GM12878 (cell line): Measurements from ENCODE around the gene DDX27. TPM values are rescaled to one million over a fixed set of nuclear protein-coding genes. Genes with fewer than 3 reads are reported as not detected.

Source experiments
- BACH1 ChIP-seq: fragments of 450-650 bp; IDR thresholded peaks from 2 replicates; pipeline ENCODE4 v1.6.1; 2017; ENCODE audit warnings: mild to moderate bottlenecking, borderline replicate concordance
- CHD1 ChIP-seq: IDR thresholded peaks from 2 replicates; pipeline ENCODE4 v1.6.1; 2012; ENCODE audit warnings: low read depth, low read length, improper control_type of control experiment
- CTCF ChIP-seq, 3 experiments: IDR thresholded peaks in 2 of 3; conservative IDR thresholded peaks in 1 of 3; 2 replicates each; pipeline ENCODE4 v1.5.1; 2011; ENCODE audit warnings: low read depth in 3 of 3, low read length in 3 of 3, mild to moderate bottlenecking in 3 of 3, control low read depth in 2 of 3, moderate library complexity in 2 of 3, inconsistent platforms in 1 of 3, mixed read lengths in 1 of 3; ENCODE audit not compliant: control insufficient read depth in 2 of 3, insufficient read depth in 1 of 3; ENCODE audit errors: extremely low read depth in 1 of 3
- DPF2 ChIP-seq: fragments of 450-650 bp; IDR thresholded peaks from 2 replicates; pipeline ENCODE4 v1.6.1; 2017; ENCODE audit warnings: mild to moderate bottlenecking
- E4F1 ChIP-seq: fragments of 450-650 bp; IDR thresholded peaks from 2 replicates; pipeline ENCODE4 v1.6.1; 2018; ENCODE audit warnings: borderline replicate concordance, mild to moderate bottlenecking; ENCODE audit not compliant: partially characterized antibody
- FOXK2 ChIP-seq: fragments of 450-650 bp; IDR thresholded peaks from 2 replicates; pipeline ENCODE4 v1.6.1; 2017; ENCODE audit warnings: mild to moderate bottlenecking, moderate library complexity
- IRF4 ChIP-seq: IDR thresholded peaks from 2 replicates; pipeline ENCODE4 v1.6.1; 2011; ENCODE audit warnings: low read depth, low read length
- KDM1A ChIP-seq: fragments of 200-600 bp; sonication (generic); IDR thresholded peaks from 2 replicates; pipeline ENCODE4 v1.6.1; 2016; ENCODE audit warnings: borderline replicate concordance
- MAX ChIP-seq: IDR thresholded peaks from 2 replicates; pipeline ENCODE4 v1.6.1; 2012; ENCODE audit warnings: low read depth, low read length, improper control_type of control experiment
- MEF2B ChIP-seq: fragments of 450-650 bp; IDR thresholded peaks from 2 replicates; pipeline ENCODE4 v1.6.1; 2018; ENCODE audit warnings: mild to moderate bottlenecking, moderate library complexity; ENCODE audit not compliant: partially characterized antibody, poor library complexity, severe bottlenecking
- PML ChIP-seq: IDR thresholded peaks from 2 replicates; pipeline ENCODE4 v1.6.1; 2012; ENCODE audit warnings: low read length, inconsistent platforms
- PRDM15 ChIP-seq: fragments of 450-650 bp; formaldehyde crosslinking; IDR thresholded peaks from 2 replicates; pipeline ENCODE4 v1.4.0; 2020; ENCODE audit warnings: mild to moderate bottlenecking, moderate library complexity
- SP1 ChIP-seq: IDR thresholded peaks from one replicate; pipeline ENCODE4 v1.6.1; 2011; ENCODE audit warnings: low read depth, low read length
- SREBF2 ChIP-seq: IDR thresholded peaks from 2 replicates; pipeline ENCODE4 v1.6.1; 2012; ENCODE audit warnings: mild to moderate bottlenecking, low read length
- TAF1 ChIP-seq: IDR thresholded peaks from 2 replicates; pipeline ENCODE4 v1.6.1; 2011; ENCODE audit warnings: mild to moderate bottlenecking, low read depth, low read length, borderline replicate concordance
- TCF7 ChIP-seq: IDR thresholded peaks from 2 replicates; pipeline ENCODE4 v1.6.1; 2014; ENCODE audit warnings: antibody characterized with exemption, borderline replicate concordance
- ZBTB4 ChIP-seq: fragments of 450-650 bp; formaldehyde crosslinking; IDR thresholded peaks from 2 replicates; pipeline ENCODE4 v1.4.0; 2022; ENCODE audit warnings: mild to moderate bottlenecking, moderate library complexity
- ZNF207 ChIP-seq: fragments of 450-650 bp; IDR thresholded peaks from 2 replicates; pipeline ENCODE4 v1.6.1; 2014; ENCODE audit warnings: antibody characterized with exemption, mild to moderate bottlenecking, borderline replicate concordance
- polyA plus RNA-seq, 11 experiments: library from polyadenylated mRNA; depleted of rRNA in 4 of 11; unstranded in 6 of 11; stranded (reverse) in 5 of 11; fragments of >200 nt; fragmentation: Nextera tagmentation in 4 of 11; fragmentation: Illumina TruSeq in 1 of 11; extraction: Ambion mirVana in 4 of 11; extraction: Trizol in 1 of 11; gene quantifications; 1 replicate in 1 of 11; 2 replicates in 10 of 11; pipeline versions ENCODE4 v1.2.1 to v1.2.3, GENCODE V29; 2011 to 2016; ENCODE audit warnings: inconsistent platforms in 2 of 11, missing spikeins in 2 of 11, low read depth in 1 of 11
- total RNA-seq, 4 experiments: library from RNA; depleted of rRNA in 3 of 4; stranded (reverse); fragments of >200 nt in 3 of 4; fragmentation: Illumina TruSeq in 1 of 4; extraction: Trizol in 1 of 4; gene quantifications; 2 replicates each; pipeline versions ENCODE4 v1.2.1 to v1.2.3, GENCODE V29; 2013 to 2021

Gene DDX27
- total and polyA plus RNA-seq, 10 of the 15 experiments (the other 5 are each of a cell fraction or from before 2014, with no cell fraction given): 19.8 to 78.8 (median 54.9) TPM

GRCh38 chr20:49278818-49279676 is 59.8 kb downstream of the DDX27 start (continued):
- TF ChIP-seq SP1 (no peak), PML (peak; percentile 78; the same call in 1 of the 2 replicates), MAX (peak; percentile 54; the same call in 1 of the 2 replicates), ZNF207 (no peak), CHD1 (peak; percentile 44; the same call in 1 of the 2 replicates), E4F1 (no peak), MEF2B (no peak), SREBF2 (no peak), TAF1 (no peak), ZBTB4 (no peak), DPF2 (no peak), CTCF (IDR thresholded peaks at IDR 0.05 in 2 of 3, conservative IDR thresholded peaks at IDR 0.05 in 1 of 3; ENCODE audit: control insufficient read depth in 2 of 3, extremely low read depth in 1 of 3, insufficient read depth in 1 of 3, low read depth in 3 of 3, low read length in 3 of 3) (no peak), FOXK2 (no peak), IRF4 (no peak), KDM1A (no peak), TCF7 (0 out of 2 replicates have a peak, but pooled peaks have one; percentile 3), BACH1 (no peak), PRDM15 (no peak)
